ENCODE data around the gene GPR4.

Gene GPR4

DNA sequence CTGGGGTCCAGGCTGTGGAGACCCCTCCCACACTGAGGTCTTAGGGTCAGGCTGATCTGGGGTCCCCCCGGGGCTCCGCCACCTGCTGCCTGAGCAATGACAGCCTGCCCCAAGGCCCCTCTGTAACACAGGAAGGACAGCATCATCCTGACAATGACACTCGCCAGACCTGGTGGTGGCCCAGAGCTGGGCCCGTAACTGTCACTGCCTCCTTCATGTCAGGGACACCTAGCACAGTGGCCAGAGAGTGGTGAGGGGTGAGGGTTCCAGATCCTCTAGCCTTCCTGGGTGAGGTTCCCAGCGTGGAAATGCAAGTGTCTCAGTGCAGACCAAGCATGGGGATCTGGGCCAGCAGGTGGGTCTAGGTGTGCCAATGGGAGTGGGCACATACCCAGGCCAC is 45.2 kb downstream of the GPR4 start:
- no peak for DNase-seq (ENCODE audit: low read depth in 1 of 2, low spot score in 1 of 2)

DNA sequence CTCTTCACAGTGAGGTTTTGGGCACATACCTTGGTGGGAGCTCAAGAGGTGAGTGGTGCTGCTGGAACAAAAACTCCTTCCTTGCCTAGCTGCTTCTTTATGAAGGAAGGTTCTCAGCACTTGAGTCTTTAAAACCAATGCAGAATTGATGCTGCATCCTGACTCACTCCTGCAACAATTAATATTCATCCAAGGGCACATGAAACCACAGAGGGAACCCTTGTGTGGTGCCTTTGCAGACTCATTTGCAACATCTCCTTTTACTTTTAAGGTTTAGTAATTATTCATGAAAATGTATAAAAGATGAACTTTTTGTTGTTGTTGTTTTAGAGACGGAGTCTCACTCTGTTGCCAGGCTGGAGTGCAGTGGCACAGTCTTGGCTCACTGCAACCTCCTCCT is 47.5 kb downstream of the GPR4 start:
- DNase-seq (ENCODE audit: low read depth in 1 of 2, low spot score in 1 of 2) = no peak

DNA sequence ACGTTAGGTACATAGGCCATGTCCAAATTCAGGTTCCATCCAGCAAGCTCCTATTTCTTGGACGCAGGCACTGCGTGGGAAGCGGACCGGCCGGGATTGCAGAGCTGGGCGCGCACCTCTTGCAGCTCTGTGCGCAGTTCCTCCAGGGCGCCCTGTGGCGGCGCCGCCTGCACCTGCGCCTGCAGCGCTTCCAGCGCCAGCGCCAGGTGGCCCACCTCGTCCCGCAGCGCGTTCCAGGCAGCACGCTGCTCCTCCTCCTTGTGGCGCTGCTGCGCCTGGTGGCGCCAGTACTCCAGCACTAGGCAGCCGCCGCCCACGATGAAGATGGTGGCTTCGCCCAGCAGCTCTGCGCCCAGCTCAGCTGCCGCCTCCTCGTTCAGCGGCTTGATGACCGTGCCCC is 48.5 kb downstream of the GPR4 start:
- DNase-seq (ENCODE audit: low read depth in 1 of 2, low spot score in 1 of 2) = no peak

- DNase-seq (ENCODE audit: low read depth in 1 of 2, low spot score in 1 of 2) = no peak
Measured at GRCh38 chr19:45547965-45548609, 53.9 kb downstream of the GPR4 start.

DNA sequence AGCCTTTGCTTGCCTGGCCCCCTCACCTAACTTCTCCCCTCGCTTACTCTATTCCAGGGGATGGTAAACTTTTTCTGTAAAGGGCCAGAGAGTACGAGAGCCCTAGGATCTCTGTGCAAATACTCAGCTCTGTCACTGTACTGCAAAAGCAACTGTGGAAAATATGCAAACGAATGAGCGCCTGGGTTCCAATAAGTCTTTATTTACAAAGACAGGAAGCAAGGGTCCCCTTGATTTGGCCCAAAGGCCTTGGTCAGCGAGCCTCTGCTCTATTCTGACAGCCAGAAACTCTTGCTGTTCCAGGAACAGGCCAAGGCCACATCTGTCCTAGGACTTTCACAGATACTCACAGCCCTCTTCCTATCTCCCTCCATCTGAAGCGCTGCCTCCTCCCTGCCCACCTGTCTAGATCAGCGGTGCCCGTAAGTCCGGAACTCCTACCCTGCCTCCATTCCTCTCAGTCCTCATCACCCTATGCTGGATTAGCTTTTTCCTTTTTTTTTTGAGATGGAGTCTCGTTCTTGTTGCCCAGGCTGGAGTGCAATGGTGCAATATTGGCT is 54.7 kb downstream of the GPR4 start:
- no peak for DNase-seq (ENCODE audit: low read depth in 1 of 2, low spot score in 1 of 2)

DNA sequence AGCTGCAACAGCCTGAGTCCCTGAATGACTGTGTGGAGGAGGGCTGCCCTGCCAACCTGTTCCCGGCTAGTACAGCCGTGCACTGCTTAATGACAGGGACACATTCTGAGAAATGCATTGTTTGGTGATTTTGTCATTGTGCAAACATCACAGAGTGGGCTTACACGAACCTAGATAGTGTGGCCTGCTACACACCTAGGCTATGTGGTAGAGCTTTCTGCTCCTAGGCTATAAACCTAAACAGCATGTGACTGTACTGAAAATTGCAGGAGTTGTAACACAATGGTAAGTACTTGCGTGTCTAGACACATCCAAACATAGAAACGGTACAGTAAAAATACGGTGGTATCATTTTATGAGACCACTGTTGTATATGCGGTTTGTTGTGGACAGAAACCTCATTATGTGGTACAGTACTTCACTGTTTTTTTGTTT is 59.8 kb downstream of the GPR4 start:
- no peak for DNase-seq (ENCODE audit: low read depth in 1 of 2, low spot score in 1 of 2)

All from stimulated activated CD4-positive, alpha-beta T cell treated with anti-CD3 and anti-CD28 coated beads, Interleukin-15, amount 100 ng/mL, for 1 hour (primary cell).